Measurements from ENCODE around the gene PCDHA8. TPM values are rescaled to one million over a fixed set of nuclear protein-coding genes. Genes with fewer than 3 reads are reported as not detected.
"Not testable (repeated sequence)": the region's sequence is repeated elsewhere in the genome, so short reads cannot be mapped to it uniquely, and the experiment has no call there.

The PCDHA8 gene
- total and polyA plus RNA-seq, 3 donors from 2014 or later: 0.24 to 1.9 (median 1.2) TPM

DNA sequence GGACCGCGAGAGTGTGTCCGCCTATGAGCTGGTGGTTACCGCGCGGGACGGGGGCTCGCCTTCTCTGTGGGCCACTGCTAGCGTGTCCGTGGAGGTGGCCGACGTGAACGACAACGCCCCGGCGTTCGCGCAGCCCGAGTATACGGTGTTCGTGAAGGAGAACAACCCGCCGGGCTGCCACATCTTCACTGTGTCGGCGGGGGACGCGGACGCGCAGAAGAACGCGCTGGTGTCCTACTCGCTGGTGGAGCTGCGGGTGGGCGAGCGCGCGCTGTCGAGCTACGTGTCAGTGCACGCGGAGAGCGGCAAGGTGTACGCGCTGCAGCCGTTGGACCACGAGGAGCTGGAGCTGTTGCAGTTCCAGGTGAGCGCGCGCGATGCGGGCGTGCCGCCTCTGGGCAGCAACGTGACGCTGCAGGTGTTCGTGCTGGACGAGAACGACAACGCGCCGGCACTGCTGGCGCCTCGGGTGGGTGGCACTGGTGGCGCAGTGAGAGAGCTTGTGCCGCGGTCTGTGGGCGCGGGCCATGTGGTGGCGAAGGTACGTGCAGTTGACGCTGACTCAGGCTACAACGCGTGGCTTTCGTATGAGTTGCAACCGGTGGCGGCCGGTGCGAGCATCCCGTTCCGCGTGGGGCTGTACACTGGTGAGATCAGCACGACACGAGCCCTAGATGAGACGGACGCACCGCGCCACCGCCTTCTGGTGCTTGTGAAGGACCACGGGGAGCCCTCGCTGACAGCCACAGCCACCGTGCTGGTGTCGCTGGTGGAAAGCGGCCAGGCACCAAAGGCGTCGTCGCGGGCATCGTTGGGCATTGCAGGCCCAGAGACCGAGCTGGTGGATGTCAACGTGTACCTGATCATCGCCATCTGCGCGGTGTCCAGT lies 5.1 kb upstream of the PCDHA8 start:
- Histone ChIP-seq H3K36me3 (ENCODE audit: low read depth, missing control alignments) (no peaks in the 10 kb centered on the region), H3K27me3 (no peaks in the 10 kb centered on the region), H3K9me3 (no peaks in the 10 kb centered on the region), H3K27ac (no peak overlapping the region), H3K4me1 (no peaks in the 10 kb centered on the region), H3K4me3 (peak overlapping the region in 1 of 2 donors; percentile 6)
- TF ChIP-seq, protein P1, sequence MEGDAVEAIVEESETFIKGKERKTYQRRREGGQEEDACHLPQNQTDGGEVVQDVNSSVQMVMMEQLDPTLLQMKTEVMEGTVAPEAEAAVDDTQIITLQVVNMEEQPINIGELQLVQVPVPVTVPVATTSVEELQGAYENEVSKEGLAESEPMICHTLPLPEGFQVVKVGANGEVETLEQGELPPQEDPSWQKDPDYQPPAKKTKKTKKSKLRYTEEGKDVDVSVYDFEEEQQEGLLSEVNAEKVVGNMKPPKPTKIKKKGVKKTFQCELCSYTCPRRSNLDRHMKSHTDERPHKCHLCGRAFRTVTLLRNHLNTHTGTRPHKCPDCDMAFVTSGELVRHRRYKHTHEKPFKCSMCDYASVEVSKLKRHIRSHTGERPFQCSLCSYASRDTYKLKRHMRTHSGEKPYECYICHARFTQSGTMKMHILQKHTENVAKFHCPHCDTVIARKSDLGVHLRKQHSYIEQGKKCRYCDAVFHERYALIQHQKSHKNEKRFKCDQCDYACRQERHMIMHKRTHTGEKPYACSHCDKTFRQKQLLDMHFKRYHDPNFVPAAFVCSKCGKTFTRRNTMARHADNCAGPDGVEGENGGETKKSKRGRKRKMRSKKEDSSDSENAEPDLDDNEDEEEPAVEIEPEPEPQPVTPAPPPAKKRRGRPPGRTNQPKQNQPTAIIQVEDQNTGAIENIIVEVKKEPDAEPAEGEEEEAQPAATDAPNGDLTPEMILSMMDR (IDR thresholded peaks at IDR 0.05): no peak
- TF ChIP-seq POLR2A (IDR thresholded peaks at IDR 0.05): no peak
- 29 to 48% methylated on average over 34 to 92 of the region's 103 CpGs for WGBS, 2 donors
- intact Hi-C loops (cut with DNase I; ENCODE audit: low total_unique reads): no loop called here
- DNase-seq: no peak

DNA sequence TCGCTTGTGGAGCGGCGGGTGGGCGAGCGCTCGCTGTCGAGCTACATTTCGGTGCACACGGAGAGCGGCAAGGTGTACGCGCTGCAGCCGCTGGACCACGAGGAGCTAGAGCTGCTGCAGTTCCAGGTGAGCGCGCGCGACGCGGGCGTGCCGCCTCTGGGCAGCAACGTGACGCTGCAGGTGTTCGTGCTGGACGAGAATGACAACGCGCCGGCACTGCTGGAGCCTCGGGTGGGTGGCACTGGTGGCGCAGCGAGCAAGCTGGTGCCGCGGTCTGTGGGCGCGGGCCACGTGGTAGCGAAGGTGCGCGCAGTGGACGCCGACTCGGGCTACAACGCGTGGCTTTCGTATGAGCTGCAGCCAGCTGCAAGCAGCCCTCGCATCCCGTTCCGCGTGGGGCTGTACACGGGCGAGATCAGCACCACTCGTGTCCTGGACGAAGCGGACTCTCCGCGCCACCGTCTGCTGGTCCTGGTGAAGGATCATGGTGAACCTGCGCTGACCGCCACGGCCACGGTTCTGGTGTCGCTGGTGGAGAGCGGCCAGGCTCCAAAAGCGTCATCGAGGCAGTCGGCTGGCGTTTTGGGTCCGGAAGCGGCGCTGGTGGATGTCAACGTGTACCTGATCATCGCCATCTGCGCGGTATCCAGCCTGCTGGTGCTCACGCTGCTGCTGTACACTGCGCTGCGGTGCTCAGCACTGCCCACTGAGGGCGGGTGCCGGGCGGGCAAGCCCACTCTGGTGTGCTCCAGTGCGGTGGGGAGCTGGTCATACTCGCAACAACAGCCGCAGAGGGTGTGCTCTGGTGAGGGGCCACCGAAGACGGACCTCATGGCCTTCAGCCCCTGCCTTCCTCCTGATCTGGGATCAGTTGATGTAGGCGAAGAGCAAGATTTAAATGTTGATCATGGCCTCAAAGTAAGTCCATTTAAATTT lies 2.1 kb downstream of the PCDHA8 start:
- DNase-seq: no peak
- no peaks in the 10 kb centered on the region for H3K27me3 ChIP-seq
- WGBS, 2 donors: 24 to 33% methylated on average over 56 to 74 of the region's 87 CpGs

DNA sequence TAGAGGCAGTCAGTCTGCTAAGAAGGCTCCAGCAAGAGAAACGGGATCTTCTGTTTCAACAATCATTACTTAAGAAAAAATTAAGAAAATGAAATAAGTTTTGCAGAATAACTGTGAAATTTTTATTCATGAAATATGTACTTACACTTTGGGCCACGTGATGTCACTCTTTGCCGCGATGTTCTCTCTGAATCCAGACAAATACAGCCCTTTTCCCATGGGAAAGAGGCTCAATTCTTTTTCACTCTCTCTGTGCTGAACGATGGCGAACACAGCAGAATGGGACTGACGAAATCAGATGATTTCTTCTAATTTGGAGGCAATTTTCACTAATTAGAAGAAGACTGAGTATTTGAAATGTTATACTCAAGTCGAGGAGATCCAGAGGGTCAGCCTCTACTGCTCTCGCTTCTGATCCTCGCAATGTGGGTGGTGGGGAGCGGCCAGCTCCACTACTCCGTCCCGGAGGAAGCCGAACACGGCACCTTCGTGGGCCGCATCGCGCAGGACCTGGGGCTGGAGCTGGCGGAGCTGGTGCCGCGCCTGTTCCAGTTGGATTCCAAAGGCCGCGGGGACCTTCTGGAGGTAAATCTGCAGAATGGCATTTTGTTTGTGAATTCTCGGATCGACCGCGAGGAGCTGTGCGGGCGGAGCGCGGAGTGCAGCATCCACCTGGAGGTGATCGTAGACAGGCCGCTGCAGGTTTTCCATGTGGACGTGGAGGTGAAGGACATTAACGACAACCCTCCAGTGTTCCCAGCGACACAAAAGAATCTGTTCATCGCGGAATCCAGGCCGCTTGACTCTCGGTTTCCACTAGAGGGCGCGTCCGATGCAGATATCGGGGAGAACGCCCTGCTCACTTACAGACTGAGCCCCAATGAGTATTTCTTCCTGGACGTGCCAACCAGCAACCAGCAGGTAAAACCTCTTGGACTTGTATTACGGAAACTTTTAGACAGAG lies 7.4 kb downstream of the PCDHA8 start, which contains the start of gene PCDHA9:
PCDHA9 (plus strand) TSS at position 244 of the 964 bp plus-strand sequence; CDS start at position 358, 114 bp downstream.
- H3K4me3 ChIP-seq; H3K36me3 ChIP-seq (ENCODE audit: low read depth, missing control alignments); H3K4me1 ChIP-seq; intact Hi-C loops (cut with DNase I; ENCODE audit: low total_unique reads); H3K9me3 ChIP-seq; H3K27ac ChIP-seq; H3K27me3 ChIP-seq; DNase-seq: not testable (repeated sequence)
- WGBS, 2 donors: 11 to 17% methylated on average over 11 to 36 of the region's 48 CpGs

More for the DNA sequence above, 2.1 kb downstream of the PCDHA8 start:
- TF ChIP-seq, protein P1 (IDR thresholded peaks at IDR 0.05): no peak
- TF ChIP-seq POLR2A (IDR thresholded peaks at IDR 0.05): no peak
- no peaks in the 10 kb centered on the region for H3K4me1 ChIP-seq
- H3K27ac ChIP-seq: no peak overlapping the region
- no peak overlapping the region for H3K4me3 ChIP-seq
- intact Hi-C loops (cut with DNase I; ENCODE audit: low total_unique reads): no loop called here
- H3K36me3 ChIP-seq (ENCODE audit: low read depth, missing control alignments): no peaks in the 10 kb centered on the region
- H3K9me3 ChIP-seq: no peaks in the 10 kb centered on the region

DNA sequence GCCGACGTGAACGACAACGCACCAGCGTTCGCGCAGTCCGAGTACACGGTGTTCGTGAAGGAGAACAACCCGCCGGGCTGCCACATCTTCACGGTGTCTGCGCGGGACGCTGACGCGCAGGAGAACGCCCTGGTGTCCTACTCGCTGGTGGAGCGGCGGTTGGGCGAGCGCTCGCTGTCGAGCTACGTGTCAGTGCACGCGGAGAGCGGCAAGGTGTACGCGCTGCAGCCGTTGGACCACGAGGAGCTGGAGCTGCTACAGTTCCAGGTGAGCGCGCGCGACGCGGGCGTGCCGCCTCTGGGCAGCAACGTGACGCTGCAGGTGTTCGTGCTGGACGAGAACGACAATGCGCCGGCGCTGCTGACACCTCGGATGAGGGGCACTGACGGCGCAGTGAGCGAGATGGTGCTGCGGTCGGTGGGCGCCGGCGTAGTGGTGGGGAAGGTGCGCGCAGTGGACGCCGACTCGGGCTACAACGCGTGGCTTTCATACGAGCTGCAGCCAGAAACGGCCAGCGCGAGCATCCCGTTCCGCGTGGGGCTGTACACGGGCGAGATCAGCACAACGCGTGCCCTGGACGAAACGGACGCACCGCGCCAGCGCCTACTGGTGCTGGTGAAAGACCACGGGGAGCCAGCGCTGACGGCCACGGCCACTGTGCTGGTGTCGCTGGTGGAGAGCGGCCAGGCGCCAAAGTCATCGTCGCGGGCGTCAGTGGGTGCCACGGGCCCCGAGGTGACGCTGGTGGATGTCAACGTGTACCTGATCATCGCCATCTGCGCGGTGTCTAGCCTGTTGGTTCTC lies 9.0 kb downstream of the PCDHA8 start:
- peak overlapping the region in 1 of 2 donors; percentile 32 for H3K4me3 ChIP-seq
- DNase-seq; H3K36me3 ChIP-seq (ENCODE audit: low read depth, missing control alignments); H3K9me3 ChIP-seq; H3K4me1 ChIP-seq; H3K27me3 ChIP-seq; H3K27ac ChIP-seq; intact Hi-C loops (cut with DNase I; ENCODE audit: low total_unique reads): not testable (repeated sequence)
- WGBS, 2 donors: 16 to 38% methylated on average over 18 to 76 of the region's 101 CpGs

Measured in testis (tissue), 3 donors.